Measurements from ENCODE around the gene CEACAM18.
"Not testable (repeated sequence)": the region's sequence is repeated elsewhere in the genome, so short reads cannot be mapped to it uniquely, and the experiment has no call there.

CEACAM18 gene

GRCh38 chr19:51478381-51479234 is at the start of gene CEACAM18:
CEACAM18 (plus strand) TSS chr19:51478539.
- DNase-seq (ENCODE audit: low spot score): no peak

- DNase-seq (ENCODE audit: low spot score): no peak
Measured at GRCh38 chr19:51430221-51430620, 48.1 kb upstream of the CEACAM18 start.

GRCh38 chr19:51431124-51431523 is 47.2 kb upstream of the CEACAM18 start:
- no peak for DNase-seq (ENCODE audit: low spot score)

GRCh38 chr19:51433043-51433442 is 45.3 kb upstream of the CEACAM18 start:
- DNase-seq (ENCODE audit: low spot score): no peak

- no peak for DNase-seq (ENCODE audit: low spot score)
Measured at GRCh38 chr19:51434456-51434855, 43.9 kb upstream of the CEACAM18 start.

DNA sequence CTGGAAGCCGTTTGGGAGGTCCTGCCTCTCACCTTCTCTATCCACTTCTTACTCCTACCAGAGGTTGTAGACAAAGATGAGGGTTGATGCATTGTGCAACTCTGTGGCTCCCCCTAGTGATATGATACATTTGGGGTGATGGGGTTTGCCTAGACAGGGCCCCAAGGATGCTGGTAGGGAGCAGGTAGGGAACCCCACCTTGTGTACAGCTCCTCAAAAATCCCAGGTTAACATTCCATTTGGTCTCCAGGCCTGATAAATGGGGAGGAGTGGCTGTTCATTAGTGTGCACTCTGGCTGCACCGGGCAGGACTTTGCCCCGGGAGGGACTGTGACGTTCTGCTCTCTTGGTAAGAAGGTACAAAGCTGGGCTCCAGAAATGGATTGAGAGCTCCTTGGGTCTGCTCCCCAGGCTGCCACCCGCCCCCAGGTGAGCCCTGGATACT is 39.3 kb upstream of the CEACAM18 start:
- DNase-seq (ENCODE audit: low spot score): no peak

GRCh38 chr19:51440052-51440451 is 38.3 kb upstream of the CEACAM18 start:
- no peak for DNase-seq (ENCODE audit: low spot score)

GRCh38 chr19:51440846-51441409 is 37.4 kb upstream of the CEACAM18 start:
- no peak for DNase-seq (ENCODE audit: low spot score)

GRCh38 chr19:51441410-51442390 is 36.6 kb upstream of the CEACAM18 start:
- DNase-seq (ENCODE audit: low spot score): no peak

GRCh38 chr19:51447510-51447909 is 30.8 kb upstream of the CEACAM18 start:
- not testable (repeated sequence) for DNase-seq (ENCODE audit: low spot score)

DNA sequence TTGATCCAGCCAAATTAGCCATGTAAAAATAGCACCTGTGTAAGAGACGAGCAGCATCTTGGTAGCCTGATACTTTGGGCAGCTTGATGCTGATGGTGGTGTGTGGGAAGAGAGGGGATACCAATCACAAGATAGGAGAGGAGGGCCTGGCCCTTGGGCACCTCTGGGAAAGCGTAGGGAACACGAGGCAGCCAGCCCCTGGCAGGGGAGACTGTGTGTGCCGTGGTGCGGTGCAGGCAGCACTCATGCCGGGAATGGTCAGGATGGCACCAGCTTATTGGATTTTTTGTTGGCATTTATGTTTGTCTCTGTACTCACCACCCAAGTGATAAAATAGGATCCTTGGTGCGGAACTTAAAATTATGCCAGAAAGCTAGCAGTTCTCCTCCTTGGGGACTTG is 30.3 kb upstream of the CEACAM18 start:
- DNase-seq (ENCODE audit: low spot score): no peak

DNA sequence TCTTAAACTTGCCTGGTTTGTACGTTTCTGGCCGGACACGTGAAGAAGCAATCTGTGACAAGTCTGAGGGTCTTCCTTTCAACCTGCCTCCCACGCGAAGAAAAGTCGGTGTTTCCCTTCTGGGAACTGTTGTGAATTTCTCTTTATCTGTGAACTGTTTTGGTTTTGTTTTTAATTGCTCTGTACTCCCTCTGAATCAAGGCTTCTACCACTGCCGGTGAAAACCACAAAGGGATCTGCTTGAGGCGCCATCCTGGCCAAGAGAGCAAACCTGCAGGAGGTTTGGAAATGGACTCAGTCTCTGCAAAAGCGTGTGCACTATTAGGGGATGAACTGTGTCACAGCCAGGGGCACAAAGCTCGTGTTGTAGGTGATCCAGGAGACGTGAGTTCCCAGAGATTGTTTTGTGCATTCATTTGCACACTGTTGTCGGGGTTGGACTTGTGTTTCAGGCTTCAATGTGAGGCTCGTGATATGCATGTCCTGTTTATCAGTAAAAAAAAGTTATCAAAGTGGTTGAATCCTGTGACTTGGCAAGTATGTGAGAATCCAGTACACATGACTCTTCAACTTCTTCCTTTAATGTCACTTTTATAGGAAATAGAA is 29.8 kb upstream of the CEACAM18 start:
- no peak for DNase-seq (ENCODE audit: low spot score)

DNA sequence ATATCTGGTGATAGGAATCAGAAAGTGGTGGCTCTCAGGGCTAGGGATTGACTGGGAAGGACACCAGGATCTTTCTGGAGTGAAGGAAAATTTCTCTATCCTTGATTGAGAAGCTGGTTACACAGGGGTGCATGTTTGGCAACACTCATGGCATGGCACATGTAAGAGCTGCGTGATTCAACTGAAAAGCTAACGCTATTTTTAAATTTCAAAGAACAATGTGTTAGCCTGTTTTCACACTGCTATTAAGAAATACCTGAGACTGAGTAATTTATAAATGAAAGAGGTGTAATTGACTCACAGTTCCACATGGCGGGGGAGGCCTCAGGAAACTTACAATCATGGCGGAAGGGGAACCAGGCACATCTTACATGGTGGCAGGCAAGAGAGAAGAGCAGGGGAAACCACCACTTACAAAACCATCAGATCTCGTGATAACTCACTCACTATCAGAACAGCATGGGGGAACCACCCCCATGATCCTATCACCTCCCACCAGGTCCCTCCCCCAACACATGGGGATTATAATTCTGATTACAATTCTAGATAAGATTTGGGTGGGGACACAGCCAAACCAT is 27.5 kb upstream of the CEACAM18 start:
- DNase-seq (ENCODE audit: low spot score): no peak

DNA sequence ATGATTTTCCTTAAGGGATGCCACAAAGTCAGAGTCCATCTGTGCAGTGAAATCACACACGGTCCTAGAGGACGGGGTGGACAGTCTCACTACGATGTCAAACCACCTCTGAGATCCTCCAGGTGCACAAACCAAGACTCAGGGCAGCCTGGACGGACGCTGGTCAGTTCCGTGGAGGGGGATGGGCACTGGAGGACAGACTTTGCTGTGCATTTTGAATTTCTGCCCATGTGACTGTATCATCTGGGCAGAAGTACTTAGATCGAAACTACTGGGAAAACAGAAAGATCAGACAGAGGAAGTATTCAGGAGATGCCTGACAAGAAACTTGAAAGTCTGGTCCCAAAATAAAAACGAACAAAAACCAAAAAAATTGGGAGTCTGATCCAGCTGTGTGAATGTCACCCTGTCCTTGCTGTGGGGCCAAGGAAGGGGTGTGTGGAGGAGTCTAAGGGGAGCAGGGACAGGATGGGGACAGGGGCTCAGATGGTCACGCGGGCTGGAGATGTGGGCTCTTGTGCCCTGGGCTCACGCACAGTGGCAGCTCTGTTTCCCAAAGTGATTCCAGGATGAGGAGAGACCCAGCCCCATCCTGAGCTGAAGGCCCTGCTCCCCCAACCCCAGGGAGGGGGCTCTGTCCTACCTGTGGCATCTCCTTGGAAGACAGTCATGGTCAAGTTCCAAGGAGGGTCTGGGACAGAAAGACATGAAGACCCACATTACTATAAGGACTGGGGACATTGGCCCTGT is 21.6 kb upstream of the CEACAM18 start:
- DNase-seq (ENCODE audit: low spot score): no peak

GRCh38 chr19:51457351-51458013 is 20.9 kb upstream of the CEACAM18 start:
- DNase-seq (ENCODE audit: low spot score): no peak

GRCh38 chr19:51458051-51458645 is 20.2 kb upstream of the CEACAM18 start, which contains the start of gene SIGLEC8:
SIGLEC8 (minus strand) TSS chr19:51458454; CDS start chr19:51458387, 67 bp downstream.
- no peak for DNase-seq (ENCODE audit: low spot score)

DNA sequence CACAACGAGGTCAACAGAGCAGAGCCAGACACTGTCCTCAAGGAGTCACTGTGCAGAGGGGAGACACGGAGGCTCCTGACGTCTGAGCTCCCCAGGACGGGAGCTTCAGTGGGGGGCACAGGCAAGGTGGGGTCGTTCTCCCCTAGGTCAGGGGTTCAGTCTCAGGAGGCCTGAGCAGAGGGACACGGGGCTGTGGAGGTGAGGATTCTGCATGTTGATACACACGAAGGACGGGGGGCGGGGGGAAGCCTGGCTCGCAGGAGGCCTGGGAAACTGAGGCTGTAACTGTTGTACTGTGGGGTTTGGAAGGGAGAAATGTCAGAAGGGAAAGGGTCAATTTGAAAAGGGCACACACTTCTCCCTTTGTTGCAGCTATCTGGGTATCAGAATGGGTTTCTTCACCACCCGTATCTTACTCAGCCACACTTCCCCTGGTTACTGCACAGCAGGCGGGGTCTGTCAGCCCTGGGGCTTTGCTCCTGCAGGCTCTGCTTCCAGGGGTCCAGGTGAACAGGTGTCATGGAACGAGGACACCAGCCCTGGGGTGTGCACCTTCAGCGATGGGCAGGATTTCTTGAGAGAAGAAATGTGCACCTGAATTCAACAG is 19.3 kb upstream of the CEACAM18 start:
- DNase-seq (ENCODE audit: low spot score): no peak

DNA sequence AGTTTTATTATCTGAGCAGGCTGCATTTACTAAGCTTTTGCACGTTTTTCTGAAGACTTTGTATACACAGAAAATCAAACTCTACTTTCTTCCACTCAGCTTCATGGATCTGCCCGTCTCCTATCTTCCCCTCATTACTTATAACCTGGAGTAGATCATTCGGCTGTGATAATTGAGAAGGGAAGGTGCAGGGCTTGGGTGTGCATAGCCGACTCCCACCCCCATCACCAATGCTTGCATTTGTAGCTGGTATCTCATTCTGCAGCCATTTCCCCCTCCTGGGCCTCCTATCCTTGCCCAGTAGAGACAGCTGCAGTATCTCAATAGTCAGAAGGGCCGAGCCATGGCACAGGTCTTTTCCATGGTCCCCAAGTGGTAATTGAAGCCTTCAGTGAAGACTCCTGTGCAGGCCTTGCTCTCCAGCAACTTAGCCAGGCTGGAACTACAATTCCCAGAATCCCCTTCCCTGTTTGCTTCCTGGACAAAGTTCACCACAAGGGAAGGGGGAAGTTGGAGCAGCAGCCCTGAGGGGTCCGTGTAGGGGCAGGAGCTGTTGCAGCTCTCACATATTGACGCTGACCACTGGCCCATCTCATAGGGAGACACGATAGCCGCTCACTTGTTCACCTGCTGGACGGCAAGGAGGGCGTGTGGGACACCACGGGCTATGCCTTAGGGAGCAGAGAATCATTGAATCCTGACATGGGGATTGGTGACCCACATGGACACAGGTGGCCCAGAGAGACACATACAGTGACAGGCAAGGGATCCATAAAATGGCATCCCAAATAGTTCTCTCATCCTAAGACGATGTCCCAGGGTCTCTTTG is 18.0 kb upstream of the CEACAM18 start:
- DNase-seq (ENCODE audit: low spot score): no peak
